Activated CD4-positive, alpha-beta T cell treated with anti-CD3 and anti-CD28 coated beads for 48 hours (primary cell): Measurements from ENCODE around the gene UNC50.
"Not testable (repeated sequence)": the region's sequence is repeated elsewhere in the genome, so short reads cannot be mapped to it uniquely, and the experiment has no call there.

Experiments used
- DNase-seq: peaks from one replicate; pipeline ENCODE4 v3.0.0-alpha.2; 2020

Gene UNC50

DNA sequence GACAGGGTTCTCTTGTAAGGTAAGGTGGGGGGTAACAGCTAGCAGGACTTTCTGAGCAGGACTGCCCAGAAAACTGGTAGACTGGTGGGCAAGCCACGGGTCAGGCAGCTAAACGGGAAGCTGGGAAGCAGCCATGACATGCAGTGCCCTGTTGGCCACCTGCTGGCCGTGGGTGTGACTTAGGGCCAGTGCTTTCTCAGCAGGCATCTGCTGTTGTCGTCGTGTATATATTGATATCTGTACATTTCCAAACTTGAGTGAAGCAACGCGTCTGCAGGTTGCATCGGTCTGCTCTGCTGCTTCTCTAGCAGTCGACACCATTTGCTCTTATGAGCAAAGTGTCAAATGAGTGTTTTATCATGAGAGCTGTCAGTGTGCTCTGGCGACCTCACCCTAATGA lies 31.1 kb upstream of the UNC50 start:
- DNase-seq, result no peak

DNA sequence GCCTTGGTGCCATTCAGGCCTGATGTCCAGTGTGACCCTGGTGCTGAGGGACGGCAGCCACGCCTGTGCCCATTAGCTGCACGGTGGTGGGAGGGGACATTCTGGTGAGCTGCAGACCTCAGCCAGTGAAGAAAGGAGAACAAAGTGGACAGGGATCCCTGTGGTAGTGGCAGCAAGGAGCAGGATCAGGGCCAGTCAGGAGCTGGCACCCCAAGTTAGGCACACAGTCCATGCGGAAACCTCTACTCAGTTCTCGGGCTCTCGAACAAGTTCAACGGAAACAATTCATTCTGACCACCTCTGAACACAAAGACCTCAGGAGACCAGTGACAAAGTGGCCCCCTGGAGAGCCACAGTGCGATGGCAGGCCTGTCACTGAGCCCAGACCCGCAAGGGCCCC lies 30.2 kb upstream of the UNC50 start:
- DNase-seq, result no peak

DNA sequence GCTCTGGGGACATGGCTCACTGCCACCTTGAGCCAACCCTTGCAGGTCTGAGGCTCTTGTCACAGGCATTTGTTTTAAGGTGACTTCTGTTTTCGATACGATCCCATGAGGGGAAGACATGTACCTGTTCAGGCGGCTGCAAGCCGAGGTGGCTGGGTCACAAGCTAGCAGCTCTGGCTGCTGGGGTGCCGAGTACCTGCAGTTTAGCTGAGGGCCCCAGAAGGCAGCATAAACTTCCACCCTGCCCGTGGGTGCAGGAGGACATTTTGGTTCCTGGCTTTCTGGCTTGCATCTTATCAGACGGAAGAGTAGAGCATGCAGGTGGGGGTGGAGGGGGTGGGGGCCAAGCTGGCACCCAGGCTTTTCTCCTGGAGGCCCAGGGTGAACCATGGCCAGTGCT lies 28.5 kb upstream of the UNC50 start:
- DNase-seq, result no peak

DNA sequence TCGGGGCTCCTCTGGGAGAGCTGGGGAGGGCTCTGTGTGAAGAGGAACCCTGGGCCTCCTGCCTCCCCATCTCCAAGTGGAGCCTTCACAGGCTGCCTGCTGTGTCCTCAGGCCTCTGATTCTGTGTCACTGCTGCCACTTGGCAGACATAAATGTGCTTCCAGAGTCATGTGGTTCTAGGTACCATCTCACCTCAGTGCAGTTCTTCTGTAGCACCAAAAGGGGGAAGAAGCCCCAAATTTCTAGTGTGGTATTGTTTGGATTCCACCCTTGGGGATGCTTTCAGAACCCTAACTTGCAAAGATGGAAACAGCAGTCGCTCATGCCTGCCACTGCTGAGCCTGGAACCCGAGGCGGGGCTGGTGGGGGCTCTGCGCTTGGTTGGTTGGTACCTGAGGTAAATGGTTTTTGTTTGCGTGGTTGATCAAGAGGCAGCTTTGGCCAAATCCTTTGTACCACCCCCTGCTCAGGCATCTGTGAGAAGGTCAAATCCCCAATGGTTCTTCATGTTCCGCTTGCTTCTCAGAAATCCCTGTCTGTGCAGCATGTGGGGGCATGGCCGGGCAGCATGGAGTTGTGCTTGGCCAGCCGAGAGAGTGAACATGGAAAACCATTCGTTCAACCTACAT lies 27.6 kb upstream of the UNC50 start:
- DNase-seq, result no peak

DNA sequence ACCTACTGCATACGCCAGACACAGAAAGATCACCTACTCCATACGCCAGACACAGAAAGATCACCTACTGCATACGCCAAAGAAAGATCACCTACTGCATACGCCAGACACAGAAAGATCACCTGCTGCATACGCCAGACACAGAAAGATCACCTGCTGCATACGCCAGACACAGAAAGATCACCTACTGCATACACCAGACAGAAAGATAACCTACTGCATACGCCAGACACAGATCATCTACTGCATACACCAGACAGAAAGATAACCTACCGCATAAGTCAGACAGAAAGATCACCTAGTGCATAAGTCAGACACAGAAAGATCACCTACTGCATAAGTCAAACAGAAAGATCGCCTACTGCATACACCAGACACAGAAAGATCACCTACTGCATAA lies 25.9 kb upstream of the UNC50 start:
- DNase-seq, result no peak

DNA sequence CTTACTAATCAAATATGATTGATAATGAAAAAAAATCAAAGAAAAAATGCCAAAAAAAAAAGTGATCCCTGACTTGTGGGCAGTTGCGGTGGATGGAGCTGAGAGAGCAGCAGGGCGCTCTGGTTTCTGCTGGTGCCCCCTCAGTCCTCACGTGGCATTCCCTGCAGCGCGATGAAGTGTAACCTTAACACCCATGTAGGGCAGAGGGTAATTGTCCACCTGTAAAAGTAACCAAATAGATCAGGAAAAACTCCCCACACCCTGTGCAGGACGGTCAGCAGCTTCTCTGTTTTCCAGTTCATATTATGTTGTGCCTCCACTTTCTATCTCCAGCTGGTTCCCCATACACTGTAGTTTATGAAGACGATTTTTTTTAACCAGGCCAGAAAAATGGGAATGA lies 25.1 kb upstream of the UNC50 start:
- no peak for DNase-seq

DNA sequence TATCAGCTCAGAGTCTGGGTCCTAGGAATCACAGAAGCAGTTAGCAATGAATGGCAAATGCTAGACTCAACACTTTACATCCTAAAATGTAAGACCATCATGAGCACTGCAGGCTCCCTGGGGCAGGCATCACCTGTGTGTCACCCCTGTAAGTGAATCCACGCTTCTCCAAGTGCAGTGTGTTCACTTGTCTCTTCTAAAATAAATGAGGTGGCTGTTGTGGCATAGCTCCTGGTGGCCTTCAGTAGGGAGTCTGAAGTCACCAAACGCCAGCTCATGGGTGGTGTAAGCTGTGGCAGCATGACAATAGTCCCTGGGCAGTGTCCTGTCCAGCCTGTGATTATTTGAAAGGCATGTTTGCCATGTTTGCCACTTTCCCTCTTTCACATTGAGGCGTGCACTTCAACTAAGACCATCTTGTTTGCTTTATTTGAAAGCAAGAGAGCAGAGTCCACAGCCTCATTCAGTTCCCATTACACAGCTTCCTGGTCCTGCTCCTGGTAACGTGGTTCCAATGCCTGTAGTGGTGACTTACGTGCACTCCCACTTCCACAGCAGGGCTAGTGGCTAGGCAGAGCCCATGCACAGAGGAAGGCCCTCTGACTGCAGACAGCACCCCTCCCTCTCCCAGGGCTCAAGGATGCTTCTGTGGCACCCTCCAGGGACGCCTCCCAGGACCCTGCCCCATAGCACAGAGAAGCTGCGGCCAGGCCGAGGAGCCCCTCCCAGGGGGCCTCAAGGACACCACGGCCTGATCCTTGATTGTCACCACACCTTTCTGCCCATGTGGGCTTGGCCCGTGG lies 24.4 kb upstream of the UNC50 start:
- no peak for DNase-seq

DNA sequence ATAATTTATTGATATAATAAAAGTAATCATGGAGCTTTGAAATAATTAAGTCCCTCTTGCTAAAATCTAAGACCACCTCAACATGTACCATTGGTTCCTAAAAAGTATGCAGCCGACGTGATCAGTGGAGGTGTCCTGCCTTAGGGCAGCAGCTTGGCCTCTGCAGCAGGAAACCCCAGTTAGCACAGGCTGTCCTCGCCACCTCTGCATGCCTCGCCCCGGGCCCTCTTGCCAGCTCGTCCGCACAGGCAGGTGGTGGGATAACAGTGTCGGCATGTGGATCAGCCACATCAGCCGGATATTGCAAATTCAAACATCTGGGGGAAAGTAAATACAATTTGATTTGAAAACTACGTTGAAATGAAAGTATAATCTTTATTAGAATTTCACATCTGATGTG lies 23.0 kb upstream of the UNC50 start:
- DNase-seq, result no peak

DNA sequence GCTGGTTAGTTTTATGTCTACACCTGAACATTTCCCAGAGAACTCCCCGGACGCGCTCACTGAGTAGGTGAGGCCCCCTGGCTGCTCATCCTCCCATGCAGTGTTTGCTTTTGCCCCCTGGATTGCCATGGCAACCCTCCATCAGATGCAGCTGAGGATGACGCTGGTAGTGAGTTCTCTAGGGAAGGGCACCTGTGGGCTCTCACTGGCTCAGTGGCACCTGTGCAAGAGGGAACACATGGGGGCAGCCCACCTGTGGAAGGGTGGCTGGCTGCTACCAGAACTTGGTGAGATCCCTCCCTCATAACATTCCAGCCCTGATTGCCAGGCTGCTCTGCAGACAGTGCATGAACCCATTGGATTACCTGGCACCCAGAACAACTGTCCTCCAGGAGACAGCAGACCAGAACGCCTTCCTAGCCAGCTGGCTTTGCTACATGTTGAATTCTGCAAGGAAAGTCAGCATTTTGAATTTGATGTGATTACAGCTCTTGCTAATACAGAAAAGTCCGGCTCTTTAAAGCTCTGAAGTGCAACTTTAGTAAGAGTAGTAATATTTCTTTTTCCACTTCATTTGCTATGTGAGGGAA lies 21.7 kb upstream of the UNC50 start:
- no peak for DNase-seq

DNA sequence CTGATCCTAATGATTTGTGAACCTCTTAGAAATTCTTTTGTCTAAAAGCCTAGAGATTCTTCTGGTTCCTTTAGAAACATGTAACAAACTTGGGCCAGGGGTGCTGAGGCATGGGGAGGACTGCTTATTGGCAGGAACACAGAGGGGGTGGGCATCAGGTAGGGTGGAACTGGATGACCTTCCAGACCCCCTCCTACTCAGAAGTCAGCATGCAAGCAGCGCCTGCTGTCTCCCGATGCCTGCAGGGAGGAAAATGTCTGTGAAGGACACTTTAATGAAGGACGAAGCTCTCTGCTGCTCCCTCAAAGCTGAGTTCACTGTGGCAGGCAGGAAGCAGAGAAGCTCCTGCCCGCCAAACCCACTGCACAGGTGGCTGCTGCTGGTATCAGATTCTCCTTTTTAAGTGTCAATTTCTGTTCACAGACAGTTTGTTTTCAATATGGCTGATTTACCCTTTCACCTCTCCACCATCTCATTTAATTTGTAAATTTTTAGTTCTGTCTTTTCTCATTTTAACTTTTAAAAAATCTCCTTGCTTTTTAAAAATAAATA lies 19.4 kb upstream of the UNC50 start:
- no peak for DNase-seq

DNA sequence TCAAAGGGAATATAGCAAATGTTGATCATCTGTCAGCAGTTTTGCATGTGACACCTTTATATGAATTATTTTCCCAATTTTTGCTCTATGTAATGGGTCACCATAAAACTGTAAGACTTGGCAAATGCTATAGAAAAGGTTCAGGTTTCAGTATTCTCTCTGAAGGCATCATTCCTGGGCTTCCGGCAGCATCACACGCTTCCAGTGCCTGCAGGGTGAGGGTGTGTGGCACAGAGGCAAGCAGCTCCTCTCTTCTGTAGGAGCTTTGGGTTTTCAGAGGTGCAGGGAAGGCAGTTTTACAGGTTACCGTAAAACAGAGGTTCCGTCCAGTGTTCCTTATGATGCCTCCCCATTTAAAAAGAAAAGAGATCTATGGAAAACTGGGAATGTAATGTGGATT lies 18.9 kb upstream of the UNC50 start:
- no peak for DNase-seq

DNA sequence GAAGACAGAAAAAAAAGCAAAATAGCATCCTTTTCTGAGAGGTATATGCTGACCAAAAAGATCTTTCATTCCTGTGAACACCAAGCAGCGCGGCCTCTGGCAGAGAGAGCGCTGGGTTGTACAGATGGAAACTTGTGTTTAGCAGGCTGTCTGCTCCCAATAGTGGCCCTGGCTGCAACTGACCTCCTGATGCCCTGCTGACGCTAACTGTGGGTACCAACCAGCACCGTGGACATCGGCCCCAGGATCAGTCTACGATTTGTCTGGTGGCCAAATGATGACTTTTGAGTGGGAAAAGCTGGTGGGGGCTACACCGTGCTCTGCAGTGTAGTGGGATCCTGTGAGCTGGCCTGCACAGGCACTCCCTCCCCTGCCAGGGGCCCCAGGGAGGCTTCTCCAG lies 15.8 kb upstream of the UNC50 start:
- DNase-seq, result no peak

DNA sequence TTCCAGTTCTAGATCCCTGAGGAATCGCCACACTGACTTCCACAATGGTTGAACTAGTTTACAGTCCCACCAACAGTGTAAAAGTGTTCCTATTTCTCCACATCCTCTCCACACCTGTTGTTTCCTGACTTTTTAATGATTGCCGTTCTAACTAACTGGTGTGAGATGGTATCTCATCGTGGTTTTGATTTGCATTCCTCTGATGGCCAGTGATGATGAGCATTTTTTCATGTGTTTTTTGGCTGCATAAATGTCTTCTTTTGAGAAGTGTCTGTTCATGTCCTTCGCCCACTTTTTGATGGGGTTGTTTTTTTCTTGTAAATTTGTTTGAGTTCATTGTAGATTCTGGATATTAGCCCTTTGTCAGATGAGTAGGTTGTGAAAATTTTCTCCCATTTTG lies 13.7 kb upstream of the UNC50 start:
- DNase-seq, result not testable (repeated sequence)

DNA sequence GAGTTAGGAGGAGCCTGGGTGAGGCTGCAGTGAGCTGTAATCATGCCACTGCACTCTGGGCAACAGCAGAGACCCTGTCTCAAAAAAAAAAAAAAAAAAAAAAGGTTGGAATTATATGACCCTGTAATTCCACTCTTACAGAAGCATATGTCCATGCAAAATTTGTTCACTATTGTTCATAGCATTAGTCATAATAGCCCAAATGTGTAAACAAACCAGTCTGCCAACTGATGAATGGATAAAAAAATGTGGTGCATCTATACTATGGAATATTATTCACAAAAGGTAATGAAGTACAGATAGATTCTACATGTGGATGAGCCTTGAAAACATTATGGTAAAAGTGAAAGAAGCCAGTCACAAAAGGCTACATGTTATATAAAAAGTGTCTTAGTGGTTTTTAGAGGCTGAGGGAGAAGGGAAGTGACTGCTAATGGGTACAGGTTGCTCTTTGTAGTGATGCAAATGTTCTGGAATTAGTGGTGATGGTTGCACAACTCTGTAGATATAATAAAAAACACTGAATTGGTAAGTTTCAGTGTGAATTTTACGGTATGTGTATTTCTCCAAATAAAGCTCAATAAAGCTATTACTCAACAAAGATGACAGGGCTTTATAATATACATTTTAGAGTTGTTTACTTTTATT lies 9.5 kb upstream of the UNC50 start:
- DNase-seq, result no peak

DNA sequence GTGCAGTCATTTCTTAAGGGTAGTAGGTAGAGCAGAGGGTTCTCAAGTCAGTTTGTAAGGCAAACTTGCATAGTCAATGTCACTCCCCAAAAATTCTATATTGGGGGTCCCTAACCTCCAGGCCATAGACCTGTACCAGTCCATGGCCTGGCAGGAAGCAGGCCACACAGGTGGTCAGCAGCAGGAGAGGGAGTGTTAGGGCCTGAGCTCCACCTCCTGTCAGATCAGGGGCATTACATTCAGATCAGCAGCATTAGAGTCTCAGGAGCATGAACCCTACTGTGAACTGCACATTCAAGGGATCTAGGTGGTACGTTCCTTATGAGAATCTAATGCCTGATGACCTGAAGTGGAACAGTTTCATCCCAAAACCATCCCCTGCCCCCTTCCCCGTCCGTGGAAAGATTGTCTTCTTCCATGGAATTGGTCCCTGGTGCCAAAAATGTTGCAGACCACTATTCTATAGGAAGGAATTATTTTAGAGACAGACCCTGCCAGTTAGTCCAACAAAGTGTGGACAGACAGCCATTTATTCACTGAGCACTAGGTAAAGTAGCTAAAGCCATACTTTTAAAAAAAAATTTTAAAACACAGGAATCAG lies 6.8 kb upstream of the UNC50 start:
- no peak for DNase-seq

DNA sequence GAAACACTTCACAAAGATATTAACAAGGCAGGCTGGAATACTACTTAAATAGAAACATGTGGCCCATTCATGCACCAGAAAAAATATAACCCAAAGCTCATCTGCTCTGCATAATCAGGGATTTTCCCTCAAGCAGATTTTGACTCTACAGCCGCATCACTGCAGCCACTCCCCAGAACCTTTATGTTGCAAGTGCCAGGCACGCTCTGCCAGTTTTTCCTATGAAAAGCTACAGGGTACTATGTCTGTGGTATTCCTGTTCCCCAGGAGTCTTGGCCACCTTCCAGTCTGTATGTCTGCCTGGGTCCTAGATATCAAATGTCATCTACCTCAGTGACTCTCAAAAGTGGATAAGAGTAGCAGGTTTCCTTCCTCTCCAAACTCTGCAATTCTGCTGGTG lies 3.8 kb upstream of the UNC50 start:
- peak; percentile 16 for DNase-seq

DNA sequence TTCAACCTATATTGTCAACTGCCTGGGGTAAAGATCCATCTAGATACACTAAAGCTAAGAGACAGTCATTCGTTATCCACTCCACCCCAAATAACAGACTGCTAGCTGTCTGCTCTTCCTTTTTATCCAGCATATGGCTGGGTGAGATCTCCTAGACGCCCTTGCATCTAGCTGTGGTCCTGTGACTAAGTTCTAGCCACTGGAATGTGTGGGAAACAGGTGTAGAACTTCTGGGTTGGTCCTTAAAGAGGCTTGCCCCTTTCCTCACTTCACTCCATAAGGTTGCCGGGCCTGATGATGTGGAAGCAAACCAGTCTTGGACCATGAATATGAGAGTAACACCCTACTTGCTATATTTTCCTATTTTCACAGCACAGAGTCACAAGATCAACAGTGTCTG lies 3.3 kb upstream of the UNC50 start:
- DNase-seq, result no peak

DNA sequence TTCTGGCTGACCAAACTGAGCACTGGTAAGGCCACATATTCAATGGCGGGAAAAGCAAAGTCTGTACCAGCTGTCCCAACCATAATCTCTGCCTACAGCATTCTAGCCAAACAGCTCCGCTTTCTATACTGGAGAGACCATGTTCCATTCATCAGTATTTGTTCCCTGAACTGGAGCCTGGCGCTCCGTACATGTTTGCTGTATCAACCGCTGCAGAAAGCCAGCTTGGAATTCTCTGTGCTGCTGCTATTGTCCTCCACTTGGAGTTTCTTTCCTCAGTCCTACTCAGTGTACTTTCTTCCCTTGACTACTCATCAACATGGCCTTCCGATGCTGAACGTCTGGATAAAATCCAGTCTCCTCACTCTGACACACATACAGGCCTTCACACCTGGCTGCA lies 2.0 kb upstream of the UNC50 start:
- DNase-seq, result no peak

DNA sequence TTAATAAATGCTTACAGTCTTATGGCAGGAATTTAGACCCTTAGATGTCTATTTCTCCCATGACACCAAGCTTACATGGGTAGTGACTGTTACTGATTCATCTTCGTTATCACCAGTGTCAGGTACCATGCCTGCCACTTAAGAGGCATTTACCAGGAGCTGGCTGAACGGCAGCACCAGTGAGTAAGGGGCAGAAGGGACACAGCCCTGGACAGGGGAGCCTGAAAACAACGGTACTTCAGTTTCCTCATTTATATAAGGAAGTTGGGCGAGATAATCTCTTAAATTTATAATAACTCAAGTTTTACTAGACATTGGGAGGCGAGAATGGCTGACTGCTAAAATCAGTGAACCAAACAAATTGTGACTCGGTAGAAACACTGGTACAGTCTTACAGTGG lies 1.3 kb upstream of the UNC50 start:
- DNase-seq, result no peak

DNA sequence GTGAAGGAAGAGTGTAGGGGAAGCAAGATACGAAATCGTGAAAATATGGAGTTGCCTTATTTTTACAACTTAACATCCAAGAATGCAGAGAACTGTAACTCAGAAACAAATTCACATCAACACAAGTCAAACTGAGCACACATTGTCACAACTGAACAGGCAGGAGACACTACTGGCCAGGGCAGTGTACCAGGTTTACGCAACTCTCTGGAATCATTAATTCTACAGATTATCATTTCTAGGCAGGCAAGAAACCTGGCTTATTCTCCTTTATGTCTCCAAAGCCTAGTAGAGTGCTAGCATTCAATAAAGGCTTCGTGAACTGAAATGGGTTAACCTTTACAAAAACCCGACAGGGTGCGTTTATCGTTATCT lies 661 bp upstream of the UNC50 start:
- no peak for DNase-seq

DNA sequence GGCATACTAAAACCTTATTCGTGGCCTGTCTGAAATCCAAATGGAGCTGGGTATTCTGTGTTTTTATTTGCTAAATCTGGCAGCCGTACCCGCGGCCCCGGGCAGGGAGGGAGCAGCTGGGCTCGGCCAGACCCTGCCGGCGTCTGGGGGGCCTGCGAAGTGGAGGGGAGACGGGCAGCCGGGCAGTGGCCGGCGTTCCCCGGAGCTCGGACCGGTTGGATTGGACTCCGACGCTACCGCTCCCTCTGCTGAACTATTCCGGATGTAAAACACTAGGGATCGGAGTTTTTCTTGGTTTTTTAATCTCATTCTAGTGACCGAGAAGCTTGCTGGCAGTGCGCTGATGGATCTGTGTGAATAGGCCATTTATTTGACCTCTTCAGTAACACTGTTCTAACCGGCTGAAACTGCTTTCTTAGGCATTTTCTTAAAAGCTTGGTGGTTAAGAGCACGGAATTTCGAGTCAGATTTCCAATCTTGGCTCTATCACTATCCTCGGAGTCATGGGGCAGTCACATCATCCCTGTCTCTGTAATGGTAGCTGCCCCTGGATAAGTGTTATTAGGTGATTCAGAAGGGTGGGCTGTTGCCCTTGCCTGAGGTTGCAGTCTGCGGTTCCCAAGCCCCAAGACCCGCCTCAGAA lies 694 bp downstream of the UNC50 start:
- DNase-seq, result no peak

DNA sequence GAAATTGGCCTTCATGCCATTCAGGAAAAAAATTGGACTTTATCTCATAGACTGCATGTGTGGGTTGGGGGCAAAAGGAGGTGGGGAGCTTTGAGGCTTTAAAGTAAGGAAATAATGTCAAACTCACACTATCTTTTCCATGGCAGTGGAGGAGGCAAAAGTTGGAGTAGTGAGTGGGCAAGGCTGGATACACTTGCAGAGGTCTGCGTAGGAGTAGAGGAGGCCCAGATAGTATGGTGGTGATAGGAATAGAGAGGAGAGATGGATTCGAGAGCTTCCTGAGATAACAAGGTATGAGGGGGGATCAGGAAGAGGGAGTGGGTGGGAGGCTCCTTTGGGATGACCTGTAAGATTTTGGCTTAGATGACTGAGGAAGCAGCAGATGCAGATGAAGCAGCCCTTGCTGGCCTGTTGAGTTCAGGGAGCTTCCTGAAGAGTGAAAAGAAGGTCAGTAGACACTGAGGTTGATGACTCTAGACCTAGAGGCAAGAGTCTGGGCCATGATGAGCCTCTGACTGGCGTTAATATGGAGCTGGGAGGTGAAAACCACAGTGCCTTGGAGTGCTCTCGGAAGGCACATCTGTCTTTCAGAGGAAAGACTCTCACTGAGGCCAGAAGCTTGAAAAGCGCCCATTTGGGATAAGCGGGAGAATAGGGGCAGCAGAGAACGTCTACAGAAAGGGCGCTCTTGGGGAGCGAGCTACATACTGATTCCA lies 5.8 kb downstream of the UNC50 start:
- DNase-seq, result no peak
